HEK293T (cell line): Measurements from ENCODE around the gene RBM10.

Source experiments
- CTCF ChIA-PET: fragments of 350-600 bp; formaldehyde crosslinking; extraction: SDS; loops from one replicate; lab custom pipeline; 2021; ENCODE audit warnings: antibody characterized with exemption, inconsistent platforms; lab: Yijun Ruan, JAX
- POLR2A ChIA-PET: fragments of 350-600 bp; formaldehyde crosslinking; extraction: SDS; loops from one replicate; lab custom pipeline; 2020; ENCODE audit warnings: antibody characterized with exemption, inconsistent platforms; lab: Yijun Ruan, JAX
- DNase-seq: peaks from one replicate; pipeline ENCODE4 v3.0.0; 2012; ENCODE audit warnings: mixed read lengths; ENCODE audit errors: extremely low spot score
- ARNT ChIP-seq: fragments of 450-650 bp; IDR thresholded peaks from 2 replicates; pipeline ENCODE4 v1.6.1; 2017; ENCODE audit warnings: mild to moderate bottlenecking
- BHLHE40 ChIP-seq: fragments of 450-650 bp; IDR thresholded peaks from 2 replicates; pipeline ENCODE4 v1.6.1; 2016; ENCODE audit warnings: mild to moderate bottlenecking, moderate library complexity, borderline replicate concordance
- CTBP1 ChIP-seq: fragments of 450-650 bp; IDR thresholded peaks from 2 replicates; pipeline ENCODE4 v1.6.1; 2016; ENCODE audit warnings: borderline replicate concordance
- ELF4 ChIP-seq: fragments of 450-650 bp; IDR thresholded peaks from 2 replicates; pipeline ENCODE4 v1.6.1; 2017; ENCODE audit warnings: antibody characterized with exemption
- FOXA1 ChIP-seq: fragments of 450-650 bp; IDR thresholded peaks from 2 replicates; pipeline ENCODE4 v1.6.1; 2016; ENCODE audit warnings: mild to moderate bottlenecking
- FOXK2 ChIP-seq: fragments of 450-650 bp; IDR thresholded peaks from 2 replicates; pipeline ENCODE4 v1.6.1; 2016; ENCODE audit warnings: mild to moderate bottlenecking
- FOXM1 ChIP-seq: fragments of 450-650 bp; IDR thresholded peaks from 2 replicates; pipeline ENCODE4 v1.6.1; 2017; ENCODE audit warnings: mild to moderate bottlenecking, borderline replicate concordance
- HDGF ChIP-seq: fragments of 450-650 bp; IDR thresholded peaks from 2 replicates; pipeline ENCODE4 v1.6.1; 2017; ENCODE audit warnings: antibody characterized with exemption, borderline replicate concordance
- L3MBTL2 ChIP-seq: fragments of 450-650 bp; conservative IDR thresholded peaks from 2 replicates; pipeline ENCODE4 v1.6.1; 2016; ENCODE audit warnings: mild to moderate bottlenecking
- LEF1 ChIP-seq: fragments of 450-650 bp; IDR thresholded peaks from 2 replicates; pipeline ENCODE4 v1.6.1; 2017; ENCODE audit warnings: mild to moderate bottlenecking, borderline replicate concordance
- NFRKB ChIP-seq: fragments of 450-650 bp; IDR thresholded peaks from 2 replicates; pipeline ENCODE4 v1.6.1; 2016; ENCODE audit warnings: mild to moderate bottlenecking, moderate library complexity
- PKNOX1 ChIP-seq: fragments of 450-650 bp; IDR thresholded peaks from 2 replicates; pipeline ENCODE4 v1.6.1; 2016
- SP1 ChIP-seq: fragments of 450-650 bp; IDR thresholded peaks from 2 replicates; pipeline ENCODE4 v1.6.1; 2017
- SUZ12 ChIP-seq: fragments of 450-650 bp; IDR thresholded peaks from 2 replicates; pipeline ENCODE4 v1.6.1; 2016; ENCODE audit warnings: mild to moderate bottlenecking
- TARDBP ChIP-seq: fragments of 450-650 bp; IDR thresholded peaks from 2 replicates; pipeline ENCODE4 v1.6.1; 2016
- ZNF384 ChIP-seq: fragments of 450-650 bp; IDR thresholded peaks from 2 replicates; pipeline ENCODE4 v1.6.1; 2016

RBM10 gene

GRCh38 chrX:47206316-47206715, 61.3 kb downstream of the RBM10 start:
- CTCF ChIA-PET: no interaction called here
- no peak for DNase-seq
- no peak for TF ChIP-seq FOXA1
- TF ChIP-seq FOXK2: no peak
- no peak for TF ChIP-seq ZNF384
- TF ChIP-seq ARNT: no peak
- no peak for TF ChIP-seq PKNOX1
- TF ChIP-seq SP1: no peak
- no peak for TF ChIP-seq CTBP1
- no peak for TF ChIP-seq LEF1
- no peak for TF ChIP-seq NFRKB
- no peak for TF ChIP-seq SUZ12
- TF ChIP-seq L3MBTL2: no peak
- TF ChIP-seq FOXM1: no peak
- TF ChIP-seq HDGF: no peak
- POLR2A ChIA-PET: interaction anchor here (0.6 to 2.7 kb wide), 3 partner anchors 10 to 27 kb away, joined by 3 to 8 read pairs (median 4); partner anchors contain the start of gene USP11

GRCh38 chrX:47208108-47208507, 63.1 kb downstream of the RBM10 start:
- TF ChIP-seq ARNT (no peak), SP1 (no peak)
- POLR2A ChIA-PET: no interaction called here
- DNase-seq: no peak
- CTCF ChIA-PET: no interaction called here

- CTCF ChIA-PET: no interaction called here
- no peak for TF ChIP-seq NFRKB
- no peak for TF ChIP-seq SUZ12
- TF ChIP-seq BHLHE40: no peak
- TF ChIP-seq SP1: no peak
- TF ChIP-seq HDGF: no peak
- TF ChIP-seq L3MBTL2: no peak
- no peak for TF ChIP-seq PKNOX1
- TF ChIP-seq ARNT: no peak
- TF ChIP-seq TARDBP: no peak
- no peak for TF ChIP-seq ZNF384
- TF ChIP-seq CTBP1: no peak
- TF ChIP-seq FOXA1: no peak
- no peak for TF ChIP-seq FOXM1
- TF ChIP-seq LEF1: no peak
- no peak for TF ChIP-seq FOXK2
- TF ChIP-seq ELF4: no peak
- DNase-seq: no peak
- POLR2A ChIA-PET: no interaction called here
Measured at GRCh38 chrX:47209508-47210238, 64.7 kb downstream of the RBM10 start.

- ChIA-PET CTCF (no interaction called here), POLR2A (no interaction called here)
- no peak for TF ChIP-seq L3MBTL2
- no peak for TF ChIP-seq ZNF384
- no peak for TF ChIP-seq FOXM1
- no peak for TF ChIP-seq ARNT
- DNase-seq: no peak
Measured at GRCh38 chrX:47210661-47211425, 65.8 kb downstream of the RBM10 start.

GRCh38 chrX:47212381-47213293, 67.6 kb downstream of the RBM10 start:
- CTCF ChIA-PET: interaction anchor here (0.7 kb wide), 1 partner anchor 175 kb away, joined by 3 read pairs; no protein-coding TSS in a partner anchor
- POLR2A ChIA-PET: no interaction called here
- TF ChIP-seq LEF1 (no peak), CTBP1 (no peak), ELF4 (no peak), TARDBP (no peak), FOXM1 (no peak), NFRKB (no peak), PKNOX1 (no peak), FOXK2 (no peak), ARNT (no peak)
- DNase-seq: no peak
